Superior temporal gyrus (tissue), 1 donor: Measurements from ENCODE around the gene CACNB4.
A peak's percentile ranks its signal among the peaks of the same experiment; 100 is the strongest.

Experiments
- DNase-seq: peaks from one replicate; pipeline ENCODE4 v3.0.0-alpha.2; 2016; ENCODE audit errors: extremely low spot score

Gene CACNB4

DNA sequence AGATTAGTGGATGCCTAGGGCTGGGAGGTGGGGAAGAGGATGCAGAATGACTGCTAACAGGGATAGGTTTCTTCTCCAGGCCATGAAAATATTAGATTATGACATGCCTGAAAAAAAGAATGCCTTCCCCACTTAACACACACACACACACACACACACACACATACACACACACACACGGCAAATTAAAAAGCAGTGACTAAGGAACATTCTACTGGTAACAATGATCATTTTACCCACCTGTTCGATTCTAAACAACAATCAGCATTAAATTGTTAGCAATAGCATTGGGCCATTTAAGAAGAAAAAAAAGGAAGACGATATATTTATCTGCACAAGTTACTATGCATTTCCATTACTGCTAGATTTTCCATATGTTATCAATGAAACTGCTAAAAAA is 10.8 kb downstream of the CACNB4 start:
- no peak for DNase-seq

DNA sequence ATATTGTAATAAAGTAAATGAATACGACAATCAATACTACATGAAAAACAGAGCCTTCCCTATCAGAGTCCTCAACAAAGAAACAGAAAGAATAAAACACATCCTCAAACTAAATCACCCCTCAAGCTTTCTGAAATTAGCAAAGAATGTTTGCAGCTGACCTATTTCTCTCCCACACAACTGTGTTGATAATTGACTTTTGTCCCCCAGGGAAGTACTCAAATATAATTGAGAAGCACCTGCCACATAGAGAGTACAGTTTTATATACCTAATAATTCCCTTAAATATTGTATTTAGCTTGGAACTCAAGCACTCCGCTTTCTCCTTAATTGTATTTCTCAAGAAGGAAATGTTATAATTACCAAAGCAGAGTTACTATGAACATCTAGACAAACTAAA is 12.6 kb downstream of the CACNB4 start:
- DNase-seq, result no peak

DNA sequence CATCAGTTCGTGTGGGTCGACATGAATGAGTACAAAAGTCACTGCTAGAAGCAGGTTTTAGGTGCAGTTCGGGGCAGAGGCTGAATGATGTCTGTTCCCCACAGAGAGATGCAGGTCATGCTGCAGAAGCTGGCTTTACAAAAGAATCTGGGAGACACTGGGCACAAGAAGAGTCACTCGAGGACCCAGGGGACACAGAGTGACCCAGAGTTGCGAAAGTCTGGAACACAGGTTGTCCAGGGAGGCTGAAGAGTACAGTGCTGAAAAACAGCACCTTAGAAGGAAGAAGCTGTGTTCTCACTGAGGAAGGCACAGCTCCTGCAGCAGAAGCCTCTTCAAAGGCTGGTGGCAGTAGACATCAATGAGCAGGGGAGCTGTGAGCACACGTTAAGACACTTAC is 14.8 kb downstream of the CACNB4 start:
- DNase-seq, result no peak

DNA sequence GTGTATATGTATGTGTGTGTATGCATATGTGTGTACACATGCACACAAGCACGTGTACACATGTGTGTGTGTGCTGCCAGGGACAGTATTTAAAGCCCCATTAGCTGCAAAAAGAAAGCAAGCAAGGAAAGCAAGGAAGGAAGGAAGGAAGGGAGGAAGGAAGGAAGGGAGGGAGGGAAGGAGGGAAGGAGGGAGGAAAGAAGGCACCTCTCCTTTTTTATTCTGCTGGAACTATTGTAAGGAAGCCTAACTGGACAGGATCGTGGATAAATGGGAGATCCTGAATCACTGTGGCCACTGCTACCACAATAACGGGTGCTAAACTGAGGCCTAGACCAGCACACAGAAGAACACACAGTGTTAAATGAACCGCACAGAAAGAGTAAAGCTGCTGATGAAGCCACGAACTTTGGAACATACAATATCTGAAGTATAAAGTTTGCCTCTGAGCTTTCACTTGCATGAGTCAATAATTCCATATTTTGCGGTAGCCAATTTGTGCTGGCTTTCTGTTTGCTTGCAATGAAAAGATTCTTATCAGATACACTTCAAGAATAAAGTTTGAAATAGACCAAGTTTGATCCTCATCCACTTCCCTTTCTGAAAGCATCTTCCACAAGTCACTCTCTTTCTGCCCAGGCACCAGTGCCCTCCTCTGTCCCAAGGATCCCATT is 15.5 kb downstream of the CACNB4 start:
- no peak for DNase-seq

DNA sequence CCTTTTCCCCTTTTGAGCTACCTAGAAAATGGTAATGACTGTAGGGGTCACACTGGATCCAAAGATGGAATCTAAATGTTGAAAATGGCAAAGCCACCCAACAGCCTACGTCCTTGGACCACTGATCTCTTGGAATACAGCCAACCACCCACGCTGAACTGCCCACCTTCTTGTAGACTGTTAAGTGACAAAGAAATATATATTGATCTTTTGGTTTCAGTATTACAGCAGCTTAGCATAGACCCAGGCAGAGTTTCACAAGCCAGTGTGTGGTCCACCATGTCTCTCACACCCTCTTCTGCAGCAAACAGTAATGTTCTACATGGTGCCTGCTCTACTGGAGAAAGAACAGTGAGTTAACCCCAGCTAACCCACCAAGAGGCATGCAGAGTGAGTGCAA is 20.2 kb downstream of the CACNB4 start:
- no peak for DNase-seq

DNA sequence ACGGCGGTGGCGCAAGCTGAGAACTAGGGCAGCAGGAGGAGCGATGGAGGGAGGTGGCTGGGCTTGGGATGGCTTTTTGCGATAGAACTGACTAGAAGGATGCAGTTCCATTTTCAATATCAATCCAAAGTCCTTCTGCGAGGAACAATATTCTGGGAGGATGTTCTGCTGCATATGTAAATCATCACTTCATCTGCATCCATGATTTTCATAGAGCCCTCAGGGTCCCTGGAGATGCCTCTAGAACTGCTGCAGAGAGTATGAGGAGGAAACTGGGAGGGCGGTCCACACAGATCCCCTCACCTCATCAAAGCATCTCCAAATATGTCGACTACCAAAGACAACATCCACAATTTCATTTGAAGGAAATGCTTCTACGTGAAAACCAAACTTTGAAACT is 20.8 kb downstream of the CACNB4 start:
- no peak for DNase-seq

DNA sequence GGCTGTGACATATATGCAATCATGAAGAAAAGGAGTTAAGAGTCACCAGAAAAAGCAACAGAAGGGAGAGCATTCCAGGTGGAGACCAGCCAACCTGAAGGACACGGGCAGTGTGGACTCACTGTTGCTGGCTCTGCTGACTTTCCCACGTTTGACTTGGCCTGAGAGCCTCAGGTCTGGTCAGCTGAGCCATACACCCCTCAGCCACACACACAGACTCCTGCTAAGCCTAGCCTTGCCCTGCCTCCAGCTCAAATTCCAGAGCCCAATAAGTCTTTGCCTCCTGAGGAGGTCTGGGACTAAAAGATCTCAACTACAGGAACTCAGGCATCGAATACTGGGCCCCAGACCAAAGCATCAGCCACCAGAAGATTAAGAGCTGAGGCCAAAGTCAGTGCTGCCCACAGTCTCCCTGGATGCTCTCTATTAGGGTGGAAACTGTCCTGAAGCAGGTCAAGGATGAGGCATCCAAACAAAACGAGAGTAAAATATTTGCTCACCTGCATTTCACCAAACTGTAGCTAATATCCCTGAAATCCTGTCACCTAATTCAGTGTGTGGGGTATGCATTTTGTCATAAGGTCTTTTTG is 23.3 kb downstream of the CACNB4 start:
- no peak for DNase-seq

DNA sequence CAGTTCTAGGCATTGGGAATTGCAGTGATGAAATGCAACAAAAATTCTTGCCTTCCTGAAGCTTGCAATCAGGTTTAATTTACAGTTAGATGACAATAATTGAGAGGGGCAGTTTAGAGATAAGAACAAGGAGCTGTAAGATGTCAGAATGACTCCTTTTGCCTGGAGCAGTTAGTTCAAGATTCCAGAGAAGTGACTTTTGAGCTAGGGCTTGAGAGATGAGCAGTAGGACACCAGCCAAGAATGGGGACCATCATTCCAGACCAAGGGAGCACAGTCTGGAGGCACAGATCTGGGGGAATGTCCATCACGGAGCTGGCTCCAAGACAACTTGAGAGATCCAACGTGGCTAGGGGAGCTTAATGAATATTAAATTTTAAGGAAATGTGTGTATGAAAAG is 26.8 kb downstream of the CACNB4 start:
- DNase-seq, result no peak

DNA sequence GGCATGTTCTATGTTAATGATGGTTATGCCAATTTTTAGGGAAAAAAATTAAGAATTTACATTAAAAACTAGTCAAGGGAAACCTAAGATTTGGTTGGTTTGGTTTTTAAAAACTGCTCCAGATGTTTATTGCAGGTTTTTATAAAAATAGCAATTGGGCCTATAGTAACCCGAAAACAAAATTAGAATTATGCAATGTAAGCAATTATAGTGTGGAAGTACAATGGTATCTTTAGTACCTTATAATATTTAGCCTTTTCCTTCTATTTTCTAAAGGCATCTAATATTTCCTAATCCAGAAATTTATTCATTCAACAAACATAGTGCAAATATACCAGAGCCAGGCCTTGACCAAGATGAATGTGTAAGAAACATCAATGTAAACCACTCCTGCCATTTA is 27.3 kb downstream of the CACNB4 start:
- no peak for DNase-seq

DNA sequence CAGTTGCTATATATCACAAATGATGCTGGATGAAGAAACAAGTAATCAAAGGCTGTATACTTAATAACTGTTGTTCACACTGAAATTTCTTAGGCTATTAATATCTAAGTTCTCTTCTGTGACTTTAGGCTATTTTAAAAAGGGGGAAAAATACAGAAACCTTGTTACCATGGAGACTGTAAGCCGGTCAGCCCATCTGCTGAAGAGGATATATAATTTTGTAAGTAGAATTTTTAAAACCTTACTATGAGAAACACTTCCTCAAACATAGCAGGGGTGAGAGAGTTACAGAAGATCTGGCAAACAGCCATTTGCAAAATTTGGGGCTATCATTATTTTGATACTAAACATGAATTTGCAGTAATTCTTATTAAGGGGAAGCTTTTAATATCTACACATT is 27.8 kb downstream of the CACNB4 start:
- DNase-seq, result no peak

DNA sequence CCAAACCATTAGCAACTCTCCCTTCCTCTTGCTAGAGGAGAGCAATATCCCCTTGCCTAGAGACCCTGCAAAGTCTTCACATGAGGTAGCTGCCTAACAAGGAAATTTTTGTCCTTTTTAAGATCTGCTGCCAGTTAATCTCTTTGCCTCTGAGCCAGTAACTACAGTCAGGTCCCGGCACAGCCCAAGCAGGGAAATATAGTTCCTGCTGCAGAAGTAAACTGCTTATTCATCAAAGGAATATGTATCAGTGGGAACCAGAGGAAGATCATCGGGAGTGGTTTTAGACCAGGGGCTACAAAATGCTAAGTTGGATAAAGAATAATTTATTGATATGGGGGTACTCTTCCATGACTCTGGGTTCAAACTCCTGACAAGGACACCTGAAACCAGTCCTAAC is 30.6 kb downstream of the CACNB4 start:
- DNase-seq, result no peak

DNA sequence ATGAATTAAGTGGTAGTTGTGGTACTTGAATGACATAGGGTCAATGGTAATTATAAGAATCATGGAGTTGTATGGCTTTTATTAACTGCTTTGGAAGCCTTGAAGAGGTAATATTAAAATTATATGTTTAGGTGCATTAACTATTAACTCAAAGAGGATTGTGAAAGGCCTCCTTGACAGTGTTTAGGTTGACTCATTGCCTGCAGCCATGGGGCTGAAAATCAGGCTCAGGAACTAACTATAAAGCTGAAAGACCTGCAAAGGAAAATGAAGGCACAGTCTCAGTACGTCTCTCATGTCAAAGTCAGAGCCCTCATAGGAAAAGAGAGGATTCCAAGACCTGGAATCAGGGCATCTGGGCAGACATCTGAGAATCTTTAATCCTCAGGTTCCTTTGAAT is 31.0 kb downstream of the CACNB4 start:
- no peak for DNase-seq

DNA sequence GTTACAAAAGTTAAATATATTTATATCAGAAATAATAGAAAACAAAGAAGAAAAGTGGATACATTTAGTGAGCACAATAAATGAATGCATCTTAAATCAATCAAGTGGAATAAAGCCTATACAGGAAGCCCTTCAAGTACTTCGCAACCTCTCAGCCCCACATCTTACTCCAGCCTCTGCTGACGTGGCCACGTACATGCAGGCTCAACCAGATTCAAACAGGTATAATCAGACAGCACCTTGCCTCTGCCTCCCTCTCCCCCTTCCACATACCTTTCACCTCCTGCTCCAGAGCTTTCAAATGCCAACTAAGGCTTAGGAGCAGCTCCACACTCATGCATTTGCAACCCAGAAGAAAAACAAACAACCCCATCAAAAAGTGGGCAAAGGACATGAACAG is 32.9 kb downstream of the CACNB4 start:
- no peak for DNase-seq

DNA sequence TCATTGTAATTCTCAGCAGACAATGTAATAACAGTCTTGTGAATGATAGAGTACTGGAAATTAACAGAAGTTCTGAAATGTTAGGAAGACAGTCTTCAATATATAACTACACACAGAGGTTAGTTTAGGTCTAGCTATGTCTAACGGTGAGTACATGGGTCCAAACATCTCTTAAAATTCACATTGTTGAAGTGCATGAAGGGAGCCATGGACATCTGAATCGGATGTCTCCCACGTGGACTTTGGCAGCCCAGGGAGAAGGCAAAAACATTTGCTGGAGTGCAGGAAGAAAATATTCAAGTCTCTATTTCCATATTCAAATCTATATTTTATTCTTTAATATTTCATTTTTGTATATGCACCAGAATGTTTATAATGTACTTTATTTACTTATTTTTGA is 34.8 kb downstream of the CACNB4 start:
- no peak for DNase-seq

DNA sequence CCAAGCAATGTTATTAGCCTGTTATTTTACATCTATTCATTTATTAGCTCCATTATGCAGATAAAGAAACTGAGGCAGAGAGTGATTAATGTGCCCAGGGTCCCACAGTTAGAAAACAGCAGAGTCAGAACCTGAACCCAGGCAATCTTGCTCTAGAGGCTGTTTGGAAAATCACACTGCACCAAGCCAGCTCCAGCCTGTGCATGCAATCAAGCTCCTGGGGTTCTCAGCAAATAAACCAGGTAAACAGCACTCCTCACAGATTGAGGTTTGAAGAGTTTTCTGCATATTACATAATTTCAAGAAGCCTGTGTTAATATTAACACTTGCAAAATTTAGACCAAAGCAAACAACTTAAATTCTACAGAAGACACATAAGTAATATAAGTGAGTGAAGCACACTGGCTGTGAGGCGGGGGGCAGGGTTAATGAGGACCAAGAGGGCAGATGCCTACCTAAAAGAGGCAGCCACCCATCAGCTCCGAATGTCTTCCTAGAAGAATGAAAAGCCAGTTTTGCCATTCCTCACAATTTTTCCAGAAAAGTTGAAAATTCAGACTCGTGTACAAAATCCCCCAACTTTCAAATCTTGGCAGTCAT is 35.4 kb downstream of the CACNB4 start:
- no peak for DNase-seq

DNA sequence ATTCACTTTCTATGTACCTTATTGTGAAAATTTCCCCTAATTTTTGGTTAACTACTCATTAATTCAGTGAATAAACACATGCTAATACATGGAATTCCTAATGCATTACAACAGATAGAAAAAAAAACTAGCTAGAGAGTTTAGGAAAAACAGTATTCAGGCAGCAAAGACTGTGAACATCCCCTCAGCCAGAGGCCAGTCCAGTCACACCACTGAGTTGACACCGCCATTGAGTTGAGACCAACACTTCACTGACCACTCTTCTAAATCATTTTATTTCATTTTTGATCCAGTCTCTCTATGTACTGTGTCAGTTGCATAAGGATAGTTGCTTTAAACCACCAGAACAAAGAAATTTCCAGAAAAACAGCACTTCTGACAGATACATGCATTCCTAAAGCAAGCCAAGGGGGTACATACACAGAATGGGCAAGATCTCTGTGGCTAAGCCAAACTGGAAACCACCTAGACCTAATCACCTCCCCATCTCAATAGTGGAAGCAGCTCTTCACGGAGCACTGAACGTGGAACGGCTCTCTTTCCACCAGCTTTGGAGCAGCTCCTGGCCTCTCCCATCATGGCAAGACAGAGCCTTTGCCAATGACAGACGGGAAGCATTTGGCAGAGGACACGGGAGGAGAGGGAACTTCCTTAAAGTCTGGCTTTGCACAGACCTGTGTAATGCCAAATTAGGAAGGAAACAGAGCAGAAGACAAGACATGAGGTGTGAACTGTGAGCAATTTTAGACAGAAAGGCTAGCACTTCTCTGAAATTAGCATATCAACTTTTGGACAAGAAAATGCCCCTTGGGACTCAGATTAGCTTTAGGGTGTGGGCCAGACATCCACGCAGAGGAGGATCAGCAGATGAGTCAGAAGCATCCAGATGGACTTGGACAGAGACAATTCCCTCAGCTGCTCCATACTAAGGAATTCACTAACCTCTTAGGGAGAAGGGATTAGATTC is 36.4 kb downstream of the CACNB4 start:
- DNase-seq, result peak; percentile 64

DNA sequence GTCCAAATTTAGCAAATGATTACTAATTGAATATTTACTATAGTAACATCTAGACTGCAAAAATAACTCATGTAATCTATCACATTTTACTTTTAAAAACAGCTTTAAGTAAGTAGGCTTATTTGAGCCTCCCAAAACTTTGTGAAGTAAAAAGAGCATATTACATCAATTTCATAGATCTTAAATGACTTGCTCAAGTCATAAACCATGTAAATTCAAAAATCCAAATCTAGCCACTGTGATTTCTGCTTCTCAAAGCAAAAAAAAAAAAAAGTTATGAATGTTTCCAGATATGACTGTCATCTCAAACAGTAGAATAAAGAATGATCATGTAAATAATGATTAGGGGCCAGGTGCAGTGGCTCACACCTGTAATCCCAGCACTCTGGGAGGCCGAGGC is 37.5 kb downstream of the CACNB4 start:
- no peak for DNase-seq

DNA sequence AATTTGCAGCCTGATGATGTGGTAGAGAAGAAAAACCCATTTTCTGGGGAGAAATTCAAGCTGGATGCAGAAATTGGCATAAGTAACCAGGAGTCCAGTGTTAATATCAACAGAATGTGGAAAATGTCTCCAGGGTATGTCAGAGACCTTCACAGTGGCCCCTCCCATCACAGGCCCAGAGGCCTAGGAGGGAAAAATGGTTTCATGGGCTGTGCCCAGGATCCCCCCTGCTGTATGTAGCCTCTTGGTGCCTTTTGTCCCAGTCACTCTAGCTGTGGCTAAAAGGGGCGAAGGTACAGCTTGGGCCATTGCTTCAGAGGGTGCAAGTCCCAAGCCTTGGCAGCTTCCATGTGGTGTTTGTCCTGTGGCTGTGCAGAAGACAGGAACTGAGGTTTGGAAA is 40.2 kb downstream of the CACNB4 start:
- no peak for DNase-seq

DNA sequence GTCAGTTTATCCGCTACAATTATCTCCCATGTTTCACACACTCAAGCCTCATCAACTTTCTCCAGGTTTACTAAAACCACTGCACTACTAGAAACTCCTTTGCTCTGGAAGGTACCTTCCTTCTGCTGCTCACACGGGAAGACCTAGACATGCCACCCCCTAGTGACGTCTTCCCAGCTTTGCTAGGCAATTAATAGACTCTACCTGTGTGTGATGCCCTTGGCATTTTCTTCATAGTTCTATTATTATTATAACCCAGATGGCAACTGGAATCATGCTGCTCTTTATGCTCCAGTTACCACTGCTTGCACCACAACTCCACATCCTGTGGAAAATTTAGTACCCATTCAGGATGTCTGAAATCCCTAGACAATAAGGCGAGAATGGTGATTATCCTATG is 42.4 kb downstream of the CACNB4 start:
- DNase-seq, result no peak

DNA sequence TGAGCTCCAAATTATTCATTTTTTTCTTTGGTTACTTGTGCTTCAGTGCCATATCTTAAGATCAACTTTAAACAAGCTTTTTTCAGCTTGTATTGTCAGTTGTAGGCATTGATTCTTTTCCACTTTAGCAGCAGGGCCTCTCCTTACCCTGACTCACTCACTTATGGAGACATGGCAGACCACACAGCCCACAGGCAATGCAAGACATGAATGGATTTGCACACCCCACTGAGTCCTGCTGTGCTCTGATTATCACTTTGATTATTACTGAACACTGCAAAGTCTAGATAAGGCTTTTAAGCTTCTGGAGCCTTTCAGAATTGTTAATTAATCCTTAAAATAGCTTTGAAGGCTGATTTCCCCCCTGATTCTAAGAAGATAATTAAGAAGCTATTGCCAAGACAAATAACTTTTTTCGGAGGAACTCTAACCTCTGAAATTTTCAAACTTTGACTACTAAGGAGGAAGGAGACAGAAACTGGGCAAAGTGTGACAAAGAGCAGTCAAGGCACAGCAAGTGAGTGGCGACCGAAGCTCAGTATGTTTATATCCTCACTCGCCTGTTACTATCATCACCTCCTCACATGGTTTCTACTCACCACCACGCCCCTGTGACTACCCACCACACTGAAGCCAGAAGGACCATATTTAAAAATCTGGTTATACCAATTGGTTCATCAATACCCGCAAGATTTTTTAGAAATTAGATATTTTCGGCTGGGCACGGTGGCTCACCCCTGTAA is 43.3 kb downstream of the CACNB4 start:
- no peak for DNase-seq

DNA sequence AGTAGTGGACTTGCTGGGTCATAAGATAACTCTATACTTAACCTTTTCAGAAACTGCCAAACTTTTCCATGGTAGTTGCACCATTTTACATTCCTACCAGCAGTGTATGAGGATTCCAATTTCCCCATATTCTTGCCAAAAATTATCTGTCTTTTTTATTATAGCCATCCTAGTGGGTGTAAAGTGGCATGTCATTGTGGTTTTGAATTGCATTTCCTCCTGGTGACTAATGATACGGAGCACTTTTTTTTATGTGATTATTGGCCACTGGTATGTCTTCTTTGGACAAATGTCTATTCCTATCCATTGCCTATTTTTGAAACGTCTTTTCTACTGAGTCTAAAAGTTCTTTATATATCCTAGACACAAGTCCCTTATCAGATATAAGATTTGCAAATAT is 44.3 kb downstream of the CACNB4 start:
- DNase-seq, result no peak

DNA sequence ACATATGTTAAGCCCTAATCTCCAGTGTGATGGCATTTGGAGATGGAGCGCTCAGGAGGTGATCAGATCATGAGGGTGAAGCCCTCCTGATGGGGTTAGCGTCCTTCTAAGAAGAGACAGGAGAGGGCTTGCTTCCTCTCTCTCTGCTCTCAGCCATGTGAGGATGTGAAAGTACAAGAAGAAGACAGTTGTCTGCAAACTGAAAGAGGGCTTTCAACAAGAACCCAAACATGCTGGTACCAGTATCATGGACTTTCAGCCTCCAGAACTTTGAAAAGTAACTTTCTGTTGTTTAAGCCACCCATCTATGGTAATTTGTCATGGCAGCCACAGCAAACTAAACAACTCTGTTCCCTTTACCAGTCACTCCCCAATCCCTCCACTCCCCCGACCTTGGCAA is 47.4 kb downstream of the CACNB4 start:
- no peak for DNase-seq
